Measurements from ENCODE around the gene ITGA6. TPM values are rescaled to one million over a fixed set of nuclear protein-coding genes. Genes with fewer than 3 reads are reported as not detected.
A peak's percentile ranks its signal among the peaks of the same experiment; 100 is the strongest.

The ITGA6 gene
- total RNA-seq, 1 donor from 2014 or later = 35.3 TPM

DNA sequence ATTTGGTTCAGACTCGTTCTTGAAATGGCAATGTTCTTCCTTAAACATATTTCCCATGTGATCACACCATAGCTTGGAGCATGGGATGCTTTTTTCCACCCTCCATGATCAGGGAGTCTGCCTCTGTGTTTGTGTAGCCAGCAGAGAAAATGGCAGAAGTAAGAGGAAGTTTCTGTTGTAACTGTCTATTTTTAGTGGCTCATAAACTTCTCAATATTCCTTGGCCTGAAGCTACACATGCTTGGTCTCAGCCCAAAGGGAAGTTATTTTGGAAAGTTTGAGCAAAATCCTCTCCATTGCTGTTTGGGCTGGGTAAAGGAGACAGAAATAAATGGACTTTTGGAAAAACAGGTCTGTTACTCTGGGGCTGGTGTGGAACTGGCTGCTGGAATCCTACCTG is 33.4 kb upstream of the ITGA6 start:
- H3K27me3 Mint-ChIP-seq (ENCODE audit: low read depth, unreplicated experiment) = peaks cover 4% of the 10 kb centered on the region
- Histone ChIP-seq H2AFZ (ENCODE audit: low read depth, low read length) (no peak overlapping the region), H3K36me3 (ENCODE audit: insufficient read depth, low read length) (no peaks in the 10 kb centered on the region), H3K4me2 (ENCODE audit: low read length) (no peak overlapping the region), H3K4me1 (ENCODE audit: insufficient read depth, low read length) (no peaks in the 10 kb centered on the region), H3K9ac (ENCODE audit: low read length) (no peak overlapping the region), H3K79me2 (ENCODE audit: insufficient read depth, low read length) (no peaks in the 10 kb centered on the region), H3K9me3 (ENCODE audit: insufficient read depth, low read depth, low read length) (no peaks in the 10 kb centered on the region), H3K4me3 (ENCODE audit: insufficient read depth, low read depth, low read length) (no peak overlapping the region), H3K27ac (ENCODE audit: low read depth, low read length) (no peak overlapping the region), H4K20me1 (ENCODE audit: insufficient read depth, low read length) (no peaks in the 10 kb centered on the region), H3K27me3 (ENCODE audit: insufficient read depth, low read length) (no peaks in the 10 kb centered on the region)
- DNase-seq (ENCODE audit: low read depth) (no peak), FAIRE-seq (no peak)
- H3K4me1 Mint-ChIP-seq (ENCODE audit: low read depth, unreplicated experiment) = no peaks in the 10 kb centered on the region
- no peak overlapping the region for H3K27ac Mint-ChIP-seq (ENCODE audit: unreplicated experiment)
- H3K4me3 Mint-ChIP-seq (ENCODE audit: unreplicated experiment) = no peak overlapping the region
- H3K9me3 Mint-ChIP-seq (ENCODE audit: unreplicated experiment) = no peaks in the 10 kb centered on the region
- H3K36me3 Mint-ChIP-seq (ENCODE audit: low read depth, unreplicated experiment) = no peaks in the 10 kb centered on the region
- TF ChIP-seq, protein P1, sequence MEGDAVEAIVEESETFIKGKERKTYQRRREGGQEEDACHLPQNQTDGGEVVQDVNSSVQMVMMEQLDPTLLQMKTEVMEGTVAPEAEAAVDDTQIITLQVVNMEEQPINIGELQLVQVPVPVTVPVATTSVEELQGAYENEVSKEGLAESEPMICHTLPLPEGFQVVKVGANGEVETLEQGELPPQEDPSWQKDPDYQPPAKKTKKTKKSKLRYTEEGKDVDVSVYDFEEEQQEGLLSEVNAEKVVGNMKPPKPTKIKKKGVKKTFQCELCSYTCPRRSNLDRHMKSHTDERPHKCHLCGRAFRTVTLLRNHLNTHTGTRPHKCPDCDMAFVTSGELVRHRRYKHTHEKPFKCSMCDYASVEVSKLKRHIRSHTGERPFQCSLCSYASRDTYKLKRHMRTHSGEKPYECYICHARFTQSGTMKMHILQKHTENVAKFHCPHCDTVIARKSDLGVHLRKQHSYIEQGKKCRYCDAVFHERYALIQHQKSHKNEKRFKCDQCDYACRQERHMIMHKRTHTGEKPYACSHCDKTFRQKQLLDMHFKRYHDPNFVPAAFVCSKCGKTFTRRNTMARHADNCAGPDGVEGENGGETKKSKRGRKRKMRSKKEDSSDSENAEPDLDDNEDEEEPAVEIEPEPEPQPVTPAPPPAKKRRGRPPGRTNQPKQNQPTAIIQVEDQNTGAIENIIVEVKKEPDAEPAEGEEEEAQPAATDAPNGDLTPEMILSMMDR (IDR thresholded peaks at IDR 0.05; ENCODE audit: insufficient read depth, low read depth, low read length) = no peak
- no peak for TF ChIP-seq EZH2 (IDR thresholded peaks at IDR 0.05; ENCODE audit: insufficient read depth, low read length)

DNA sequence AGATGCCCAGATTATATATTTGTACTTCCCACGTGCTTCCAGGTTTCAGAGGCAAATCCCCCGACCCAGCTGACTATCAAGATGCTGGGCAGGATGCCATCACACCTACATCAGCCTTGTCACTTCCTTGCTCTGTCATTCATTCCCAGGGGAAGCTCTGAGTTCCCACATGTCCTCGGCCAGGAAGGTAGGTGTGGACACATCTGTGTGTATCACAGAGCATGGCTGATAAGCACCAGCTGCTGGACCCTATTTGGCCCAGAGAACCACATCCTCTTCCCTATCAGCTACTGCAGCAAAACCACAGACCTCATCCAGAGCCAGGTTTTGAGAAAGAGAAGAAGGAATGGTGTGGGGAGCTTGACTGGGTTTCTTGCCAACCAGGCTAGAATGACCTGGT is 31.9 kb upstream of the ITGA6 start:
- DNase-seq (ENCODE audit: low read depth) = peak; percentile 37
- no peak overlapping the region for H3K27ac Mint-ChIP-seq (ENCODE audit: unreplicated experiment)
- TF ChIP-seq EZH2 (IDR thresholded peaks at IDR 0.05; ENCODE audit: insufficient read depth, low read length) = no peak
- TF ChIP-seq, protein P1 (IDR thresholded peaks at IDR 0.05; ENCODE audit: insufficient read depth, low read depth, low read length) = no peak
- Histone ChIP-seq H3K27ac (ENCODE audit: low read depth, low read length) (no peak overlapping the region), H3K36me3 (ENCODE audit: insufficient read depth, low read length) (no peaks in the 10 kb centered on the region), H2AFZ (ENCODE audit: low read depth, low read length) (no peak overlapping the region), H3K4me3 (ENCODE audit: insufficient read depth, low read depth, low read length) (no peak overlapping the region), H3K4me1 (ENCODE audit: insufficient read depth, low read length) (no peaks in the 10 kb centered on the region), H3K4me2 (ENCODE audit: low read length) (no peak overlapping the region), H3K79me2 (ENCODE audit: insufficient read depth, low read length) (no peaks in the 10 kb centered on the region), H4K20me1 (ENCODE audit: insufficient read depth, low read length) (no peaks in the 10 kb centered on the region), H3K9ac (ENCODE audit: low read length) (no peak overlapping the region), H3K27me3 (ENCODE audit: insufficient read depth, low read length) (no peaks in the 10 kb centered on the region), H3K9me3 (ENCODE audit: insufficient read depth, low read depth, low read length) (no peaks in the 10 kb centered on the region)
- no peak for FAIRE-seq
- H3K36me3 Mint-ChIP-seq (ENCODE audit: low read depth, unreplicated experiment) = no peaks in the 10 kb centered on the region
- H3K4me1 Mint-ChIP-seq (ENCODE audit: low read depth, unreplicated experiment) = no peaks in the 10 kb centered on the region
- no peak overlapping the region for H3K4me3 Mint-ChIP-seq (ENCODE audit: unreplicated experiment)
- H3K27me3 Mint-ChIP-seq (ENCODE audit: low read depth, unreplicated experiment) = peaks cover 4% of the 10 kb centered on the region
- H3K9me3 Mint-ChIP-seq (ENCODE audit: unreplicated experiment) = peaks cover 1% of the 10 kb centered on the region

DNA sequence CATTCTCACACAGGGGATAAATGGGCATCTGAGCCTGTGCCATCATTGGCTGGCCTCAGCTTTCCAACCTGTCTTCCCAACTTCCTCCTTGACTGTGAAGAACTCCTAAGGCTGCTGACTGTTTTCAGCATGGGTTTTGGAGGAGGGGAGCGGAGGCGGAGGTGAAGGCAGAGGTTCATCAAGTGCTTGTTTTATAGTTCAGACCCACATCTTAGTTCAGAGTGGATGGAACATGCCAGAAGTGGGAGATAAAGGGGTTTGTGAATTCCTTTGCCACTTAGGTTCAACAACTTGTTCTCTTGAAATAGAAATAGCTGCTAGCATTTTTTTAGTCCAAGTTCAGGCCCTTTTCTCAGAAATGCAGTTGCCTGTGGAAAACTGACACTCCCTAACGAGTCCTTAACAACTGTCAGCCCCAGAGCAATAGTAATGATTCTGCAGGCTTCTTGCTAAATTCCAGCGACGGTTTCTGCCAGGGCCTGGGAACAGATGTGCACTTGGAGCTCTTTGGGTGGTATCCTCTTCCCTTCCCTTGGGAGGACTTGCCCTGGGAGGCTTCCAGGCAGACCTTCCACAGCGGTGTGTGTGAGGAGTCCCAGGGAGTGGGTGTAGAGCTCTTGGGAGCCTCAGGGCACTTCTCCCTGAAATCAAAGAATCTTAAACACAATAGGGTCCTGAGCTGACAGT is 30.1 kb upstream of the ITGA6 start:
- no peaks in the 10 kb centered on the region for H4K20me1 ChIP-seq (ENCODE audit: insufficient read depth, low read length)
- Mint-ChIP-seq H3K27ac (ENCODE audit: unreplicated experiment) (no peak overlapping the region), H3K36me3 (ENCODE audit: low read depth, unreplicated experiment) (no peaks in the 10 kb centered on the region), H3K27me3 (ENCODE audit: low read depth, unreplicated experiment) (peaks cover 4% of the 10 kb centered on the region), H3K4me3 (ENCODE audit: unreplicated experiment) (no peak overlapping the region), H3K9me3 (ENCODE audit: unreplicated experiment) (peaks cover 1% of the 10 kb centered on the region), H3K4me1 (ENCODE audit: low read depth, unreplicated experiment) (no peaks in the 10 kb centered on the region)
- no peaks in the 10 kb centered on the region for H3K79me2 ChIP-seq (ENCODE audit: insufficient read depth, low read length)
- no peak overlapping the region for H3K4me2 ChIP-seq (ENCODE audit: low read length)
- no peaks in the 10 kb centered on the region for H3K27me3 ChIP-seq (ENCODE audit: insufficient read depth, low read length)
- no peak for TF ChIP-seq EZH2 (IDR thresholded peaks at IDR 0.05; ENCODE audit: insufficient read depth, low read length)
- TF ChIP-seq, protein P1 (IDR thresholded peaks at IDR 0.05; ENCODE audit: insufficient read depth, low read depth, low read length) = no peak
- no peak overlapping the region for H3K27ac ChIP-seq (ENCODE audit: low read depth, low read length)
- FAIRE-seq (peak; percentile 49), DNase-seq (ENCODE audit: low read depth) (no peak)
- H3K36me3 ChIP-seq (ENCODE audit: insufficient read depth, low read length) = no peaks in the 10 kb centered on the region
- no peak overlapping the region for H3K9ac ChIP-seq (ENCODE audit: low read length)
- no peak overlapping the region for H3K4me3 ChIP-seq (ENCODE audit: insufficient read depth, low read depth, low read length)
- H3K4me1 ChIP-seq (ENCODE audit: insufficient read depth, low read length) = no peaks in the 10 kb centered on the region
- H3K9me3 ChIP-seq (ENCODE audit: insufficient read depth, low read depth, low read length) = no peaks in the 10 kb centered on the region
- no peak overlapping the region for H2AFZ ChIP-seq (ENCODE audit: low read depth, low read length)

All from astrocyte (in vitro differentiated cells and primary cell).